Upper lobe of left lung (tissue), 6 donors: Measurements from ENCODE around the gene CLEC4M. TPM values are rescaled to one million over a fixed set of nuclear protein-coding genes. Genes with fewer than 3 reads are reported as not detected.

Experiments used
- ATAC-seq, 2 donors: fragments of 200-7000 bp; cut with Tn5 transposase; one replicate each; pipeline ENCODE4 v1.9.1; 2022; ENCODE audit warnings: mild to moderate bottlenecking in 2 of 2, moderate library complexity in 2 of 2; ENCODE audit not compliant: low FRiP score in 2 of 2
- DNase-seq, 2 donors: peaks; one replicate each; pipeline ENCODE4 v3.0.0-alpha.2; 2019 to 2020
- H3K27ac ChIP-seq, 4 donors: fragments of 200-600 bp; sonication (generic); one replicate each; pipeline ENCODE4 v1.5.1; 2016 to 2019
- H3K27me3 ChIP-seq, 4 donors: fragments of 200-600 bp; sonication (generic); one replicate each; pipeline ENCODE4 v1.5.1; 2017 to 2019
- H3K36me3 ChIP-seq, 4 donors: fragments of 200-600 bp; sonication (generic); one replicate each; pipeline ENCODE4 v1.5.1; 2016 to 2019
- H3K4me1 ChIP-seq, 4 donors: fragments of 200-600 bp; sonication (generic); one replicate each; pipeline ENCODE4 v1.5.1; 2018 to 2019
- H3K4me3 ChIP-seq, 4 donors: fragments of 200-600 bp; sonication (generic); one replicate each; pipeline ENCODE4 v1.5.1; 2017 to 2019; ENCODE audit warnings: mild to moderate bottlenecking in 2 of 4, moderate library complexity in 1 of 4
- H3K9me3 ChIP-seq, 4 donors: fragments of 200-600 bp; sonication (generic); one replicate each; pipeline ENCODE4 v1.5.1; 2018 to 2019
- CTCF ChIP-seq, 6 experiments: fragments of 450-650 bp in 4 of 6; fragments of 200-600 bp in 2 of 6; sonication (generic) in 2 of 6; IDR thresholded peaks; one replicate each; pipeline ENCODE4 v1.5.1; 2016 to 2019; ENCODE audit warnings: antibody characterized with exemption in 6 of 6
- EP300 ChIP-seq, 4 donors: sonication (generic); formaldehyde crosslinking; IDR thresholded peaks; one replicate each; pipeline ENCODE4 v1.5.1; 2017; ENCODE audit warnings: antibody characterized with exemption in 4 of 4, control low read depth in 2 of 4
- POLR2A ChIP-seq, 4 donors: fragments of 450-650 bp; IDR thresholded peaks; one replicate each; pipeline ENCODE4 v1.5.1; 2016 to 2017; ENCODE audit warnings: antibody characterized with exemption in 4 of 4, mild to moderate bottlenecking in 2 of 4
- POLR2AphosphoS5 ChIP-seq, 2 donors: sonication (generic); formaldehyde crosslinking; IDR thresholded peaks; one replicate each; pipeline ENCODE4 v1.5.1; 2017; ENCODE audit warnings: antibody characterized with exemption in 2 of 2
- WGBS, 2 donors: methylation state at CpG; one replicate each; pipeline ENCODE4 v1.1.5; 2017 to 2018; 5-methylcytosine and 5-hydroxymethylcytosine counted together
- total RNA-seq, 6 donors: library from RNA; depleted of rRNA in 4 of 6; stranded (reverse); fragments of >200 nt in 4 of 6; gene quantifications; one replicate each; pipeline versions ENCODE4 v1.1.0 to v1.2.1, GENCODE V29; 2016 to 2021
- donor health status: DM: no; HTN: no; CAD: no; lungs with moderate emphysema.
- donor health status: DM: no; HTN: yes; CAD: no; lungs with severe emphysema.

CLEC4M gene
- total RNA-seq, 6 donors from 2014 or later: 0.86 to 7.4 (median 3.1) TPM; not detected in 1

GRCh38 chr19:7766535-7766934, 3.5 kb downstream of the CLEC4M start:
- TF ChIP-seq POLR2A (IDR thresholded peaks at IDR 0.05) (no peak), POLR2AphosphoS5 (IDR thresholded peaks at IDR 0.05) (no peak), CTCF (IDR thresholded peaks at IDR 0.05) (no peak)
- Histone ChIP-seq H3K4me1 (peaks cover 0 to 6% (median 0%) of the 10 kb centered on the region in 4 donors), H3K4me3 (no peak overlapping the region), H3K36me3 (no peaks in the 10 kb centered on the region), H3K27ac (no peak overlapping the region), H3K27me3 (no peaks in the 10 kb centered on the region), H3K9me3 (no peaks in the 10 kb centered on the region)
- WGBS, 2 donors: 59 to 77% methylated on average over 8 to 11 of the region's 11 CpGs
- ATAC-seq (no peak), DNase-seq (no peak)

GRCh38 chr19:7767487-7767886, 4.4 kb downstream of the CLEC4M start:
- ATAC-seq: no peak
- DNase-seq: no peak
- Histone ChIP-seq H3K36me3 (no peaks in the 10 kb centered on the region), H3K4me3 (no peak overlapping the region), H3K27me3 (no peaks in the 10 kb centered on the region), H3K4me1 (peaks cover 0 to 15% (median under 1%) of the 10 kb centered on the region in 4 donors), H3K9me3 (no peaks in the 10 kb centered on the region), H3K27ac (no peak overlapping the region)
- 63 to 78% methylated on average over 4 of the region's 4 CpGs for WGBS, 2 donors
- TF ChIP-seq EP300 (IDR thresholded peaks at IDR 0.05) (no peak), POLR2A (IDR thresholded peaks at IDR 0.05) (no peak), CTCF (IDR thresholded peaks at IDR 0.05) (no peak), POLR2AphosphoS5 (IDR thresholded peaks at IDR 0.05) (no peak)

- Histone ChIP-seq H3K27me3 (no peaks in the 10 kb centered on the region), H3K4me1 (peaks cover 0 to 16% (median 3%) of the 10 kb centered on the region in 4 donors), H3K36me3 (no peaks in the 10 kb centered on the region), H3K9me3 (no peaks in the 10 kb centered on the region), H3K4me3 (no peak overlapping the region), H3K27ac (no peak overlapping the region)
- ATAC-seq: no peak
- DNase-seq: no peak
- TF ChIP-seq POLR2AphosphoS5 (IDR thresholded peaks at IDR 0.05): no peak
- TF ChIP-seq POLR2A (IDR thresholded peaks at IDR 0.05): no peak
- TF ChIP-seq CTCF (IDR thresholded peaks at IDR 0.05): no peak
- no peak for TF ChIP-seq EP300 (IDR thresholded peaks at IDR 0.05)
- 77 to 90% methylated on average over 2 of the region's 2 CpGs for WGBS, 2 donors
These were observed 6.1 kb downstream of the CLEC4M start for GRCh38 chr19:7769171-7769570.

GRCh38 chr19:7771072-7771471, 8.0 kb downstream of the CLEC4M start:
- DNase-seq: no peak

More at GRCh38 chr19:7771072-7771471, 8.0 kb downstream of the CLEC4M start:
- no peak for ATAC-seq
- WGBS, 2 donors: 73 to 77% methylated on average over 6 to 8 of the region's 8 CpGs
- TF ChIP-seq POLR2A (IDR thresholded peaks at IDR 0.05) (no peak), CTCF (IDR thresholded peaks at IDR 0.05) (no peak), EP300 (IDR thresholded peaks at IDR 0.05) (no peak)
- no peak overlapping the region for H3K27ac ChIP-seq
- no peaks in the 10 kb centered on the region for H3K9me3 ChIP-seq
- H3K27me3 ChIP-seq: no peaks in the 10 kb centered on the region
- H3K4me1 ChIP-seq: peaks cover 0 to 16% (median 3%) of the 10 kb centered on the region in 4 donors
- no peak overlapping the region for H3K4me3 ChIP-seq
- H3K36me3 ChIP-seq: no peaks in the 10 kb centered on the region
